DMS114 treated with DMSO at 0.1 percent for 48 hours (cell line): ENCODE results near the gene SEMA3F.

Source experiments
- DNase-seq: peaks from one replicate; lab custom pipeline; 2025; ENCODE audit not compliant: unreplicated experiment; lab: John Stamatoyannopoulos, UW

Gene SEMA3F

GRCh38 chr3:50190936-50191660 lies 36.0 kb downstream of the SEMA3F start, which contains the start of gene GNAT1:
Gene GNAT1 (plus strand): TSS chr3:50191610. CDS start chr3:50191726, 116 bp downstream.
- DNase-seq = no peak

GRCh38 chr3:50192124-50192523 lies 37.0 kb downstream of the SEMA3F start:
- DNase-seq = no peak

- no peak for DNase-seq
Measured at GRCh38 chr3:50192689-50193141, 37.6 kb downstream of the SEMA3F start.

GRCh38 chr3:50193286-50193685 lies 38.2 kb downstream of the SEMA3F start:
- no peak for DNase-seq

- no peak for DNase-seq
Measured at GRCh38 chr3:50193746-50194127, 38.6 kb downstream of the SEMA3F start.

- DNase-seq = no peak
Measured at GRCh38 chr3:50194128-50194902, 39.2 kb downstream of the SEMA3F start.

GRCh38 chr3:50194903-50195500 lies 39.9 kb downstream of the SEMA3F start:
- no peak for DNase-seq

- DNase-seq = no peak
Measured at GRCh38 chr3:50195501-50196252, 40.6 kb downstream of the SEMA3F start.

GRCh38 chr3:50196253-50196801 lies 41.2 kb downstream of the SEMA3F start:
- no peak for DNase-seq

GRCh38 chr3:50201573-50202315 lies 46.6 kb downstream of the SEMA3F start:
- DNase-seq = no peak

GRCh38 chr3:50202353-50203112 lies 47.4 kb downstream of the SEMA3F start:
- no peak for DNase-seq

- no peak for DNase-seq
Measured at GRCh38 chr3:50203113-50203808, 48.1 kb downstream of the SEMA3F start.

GRCh38 chr3:50203809-50204803 lies 49.0 kb downstream of the SEMA3F start:
- no peak for DNase-seq

- no peak for DNase-seq
Measured at GRCh38 chr3:50204804-50205412, 49.8 kb downstream of the SEMA3F start, which contains the start of gene SLC38A3. Gene SLC38A3 (plus strand): TSS chr3:50205271. CDS start chr3:50214200, 8,929 bp downstream.

- no peak for DNase-seq
Measured at GRCh38 chr3:50205413-50206276, 50.5 kb downstream of the SEMA3F start.
